Activated effector memory CD4-positive, alpha-beta T cell treated with anti-CD3 and anti-CD28 coated beads, Interleukin-2, amount 50 U/mL, for 16 hours (primary cell): ENCODE results near the gene ZNF106.

Source experiments
- DNase-seq: peaks from one replicate; pipeline ENCODE4 v3.0.0-alpha.2; 2020

Gene ZNF106

DNA sequence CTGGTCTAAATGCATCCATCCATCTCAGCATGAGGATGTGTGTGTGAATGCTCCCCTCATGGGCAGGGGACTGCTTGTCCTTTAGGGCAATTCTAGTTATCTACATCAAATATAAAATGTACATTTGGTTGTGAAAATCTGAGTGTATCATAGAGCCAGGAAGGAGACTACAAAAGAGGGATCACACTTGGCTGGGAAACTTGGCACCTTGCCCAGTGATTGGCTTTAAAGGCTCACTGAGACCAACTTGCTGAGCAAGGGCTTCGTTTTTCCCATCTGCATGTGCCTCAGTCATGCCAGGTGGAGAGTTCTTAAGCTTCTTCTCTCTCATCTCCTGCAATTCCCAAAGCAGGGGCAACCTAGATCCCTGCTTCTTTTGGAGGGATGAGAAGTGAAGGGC, 126.4 kb downstream of the ZNF106 start:
- DNase-seq, result no peak

DNA sequence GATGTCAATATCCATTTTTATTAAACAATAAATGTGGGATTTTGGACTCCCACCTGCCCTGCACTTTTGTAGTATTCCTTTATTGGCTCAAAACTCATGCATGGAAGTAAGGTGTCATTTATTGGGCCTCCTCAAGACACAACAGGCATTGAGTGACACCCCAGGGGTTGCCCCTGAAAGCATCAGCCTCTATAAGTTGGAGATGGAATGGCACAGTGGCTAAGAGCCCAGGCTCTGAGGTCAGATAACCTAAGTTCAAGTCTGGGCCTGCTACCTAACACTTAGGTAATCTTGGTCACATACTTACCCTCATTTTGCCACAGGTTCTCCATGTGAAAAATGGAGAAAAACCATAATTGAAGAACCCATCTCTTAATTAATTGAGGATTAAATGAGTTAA, 127.0 kb downstream of the ZNF106 start:
- DNase-seq, result no peak

DNA sequence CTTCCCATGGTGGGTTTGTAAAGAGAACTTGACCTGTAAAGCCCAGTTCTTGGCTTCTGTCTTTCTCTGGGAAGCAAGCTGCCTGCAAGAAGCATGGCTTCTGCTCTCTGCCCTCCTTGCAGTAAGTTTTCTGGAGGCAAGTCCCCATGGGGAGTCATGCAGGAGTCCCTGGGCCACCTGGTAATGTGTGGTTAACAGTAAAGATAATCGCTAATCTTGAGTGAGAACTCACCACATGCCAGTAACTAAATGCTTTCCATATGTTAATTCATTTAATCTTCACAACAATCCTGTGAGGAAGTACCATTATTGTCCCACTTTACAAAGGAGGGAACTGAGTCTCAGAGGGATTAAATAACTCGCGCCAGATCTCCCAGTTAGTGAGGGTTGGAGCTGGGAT, 127.5 kb downstream of the ZNF106 start:
- DNase-seq, result no peak
